PFSK-1 (cell line): ENCODE results near the gene GABARAPL2.
A peak's percentile ranks its signal among the peaks of the same experiment; 100 is the strongest.

Source experiments
- FOXP2 ChIP-seq: optimal IDR thresholded peaks from 2 replicates; pipeline ENCODE3; 2011; ENCODE audit warnings: borderline replicate concordance, control low read depth, inconsistent platforms; ENCODE audit not compliant: insufficient read depth; ENCODE audit errors: extremely low read length, extremely low read depth
- POLR2AphosphoS5 ChIP-seq: IDR thresholded peaks from 2 replicates; pipeline ENCODE4 v1.6.1; 2012; ENCODE audit warnings: low read depth, mild to moderate bottlenecking, control low read depth, low read length, moderate library complexity
- REST ChIP-seq, 2 experiments: IDR thresholded peaks; 2 replicates each; pipeline versions ENCODE4 v1.6.1 to v1.8.0; 2011 to 2012; ENCODE audit warnings: low read depth in 2 of 2, low read length in 2 of 2, control low read depth in 1 of 2, inconsistent platforms in 1 of 2, mild to moderate bottlenecking in 1 of 2, moderate library complexity in 1 of 2; ENCODE audit not compliant: insufficient read depth in 1 of 2
- SIN3A ChIP-seq: IDR thresholded peaks from 2 replicates; pipeline ENCODE4 v1.6.1; 2012; ENCODE audit warnings: mild to moderate bottlenecking, low read length, moderate library complexity, borderline replicate concordance; ENCODE audit not compliant: insufficient read depth
- TAF1 ChIP-seq: IDR thresholded peaks from 2 replicates; pipeline ENCODE4 v1.6.1; 2012; ENCODE audit warnings: low read length, control low read depth, borderline replicate concordance; ENCODE audit not compliant: insufficient read depth

The GABARAPL2 gene

DNA sequence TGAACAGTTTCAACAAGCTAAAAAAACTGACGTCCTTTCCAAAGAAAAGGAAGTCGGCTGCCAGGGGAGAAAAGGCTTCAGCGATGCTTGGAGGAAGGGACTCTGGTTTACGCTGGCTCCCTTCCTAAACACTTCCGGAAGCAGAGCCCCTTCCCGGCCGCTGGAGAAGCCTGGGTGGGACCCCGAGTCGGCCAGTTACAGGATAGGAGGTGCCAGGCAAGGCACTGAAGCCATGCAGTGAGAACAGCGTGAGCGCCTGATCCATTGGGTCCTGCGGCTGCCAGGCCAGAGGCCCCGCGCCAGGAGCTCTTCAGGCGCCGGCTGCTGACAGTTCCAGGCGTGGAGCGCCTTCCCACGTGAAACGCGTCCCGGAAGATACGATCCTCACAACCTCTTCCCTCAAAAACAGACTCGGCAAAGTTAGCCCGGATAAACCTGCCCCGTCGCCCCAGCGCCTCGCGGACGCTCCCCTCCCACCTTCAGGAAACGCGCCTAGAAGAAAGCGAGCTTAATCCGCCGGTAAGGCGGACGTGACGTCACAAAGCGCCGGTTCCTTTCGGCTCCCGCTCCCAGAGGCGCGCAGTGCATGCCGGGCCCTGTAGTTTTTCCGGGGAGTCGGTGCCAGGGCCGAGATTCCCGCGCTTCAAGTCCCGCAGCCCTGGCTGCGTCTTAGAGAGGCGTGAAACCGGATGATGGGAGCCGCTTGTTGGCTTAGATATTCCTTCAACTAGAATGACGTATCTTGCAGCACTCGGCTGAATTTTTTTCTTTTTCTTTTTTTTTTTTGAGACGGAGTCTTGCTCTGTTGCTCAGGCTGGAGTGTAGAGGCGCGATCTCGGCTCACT, 56.8 kb downstream of the GABARAPL2 start, which contains the start of gene ADAT1:
Gene ADAT1 (minus strand): TSS at position 521 of the 845 bp plus-strand sequence. CDS start 2,482 bp downstream, outside the sequence.
- TF ChIP-seq REST (IDR thresholded peaks at IDR 0.05; ENCODE audit: insufficient read depth in 1 of 2, low read depth in 2 of 2, low read length in 2 of 2) (no peak), POLR2AphosphoS5 (peak; percentile 94), SIN3A (no peak; the same call in 1 of the 2 replicates), FOXP2 (peak; percentile 44), TAF1 (peak; percentile 73; the same call in 1 of the 2 replicates)

- TF ChIP-seq SIN3A (no peak), TAF1 (no peak), FOXP2 (no peak), POLR2AphosphoS5 (no peak), REST (IDR thresholded peaks at IDR 0.05; ENCODE audit: insufficient read depth in 1 of 2, low read depth in 2 of 2, low read length in 2 of 2) (no peak)
Measured at GRCh38 chr16:75624921-75625334, 58.7 kb downstream of the GABARAPL2 start.

DNA sequence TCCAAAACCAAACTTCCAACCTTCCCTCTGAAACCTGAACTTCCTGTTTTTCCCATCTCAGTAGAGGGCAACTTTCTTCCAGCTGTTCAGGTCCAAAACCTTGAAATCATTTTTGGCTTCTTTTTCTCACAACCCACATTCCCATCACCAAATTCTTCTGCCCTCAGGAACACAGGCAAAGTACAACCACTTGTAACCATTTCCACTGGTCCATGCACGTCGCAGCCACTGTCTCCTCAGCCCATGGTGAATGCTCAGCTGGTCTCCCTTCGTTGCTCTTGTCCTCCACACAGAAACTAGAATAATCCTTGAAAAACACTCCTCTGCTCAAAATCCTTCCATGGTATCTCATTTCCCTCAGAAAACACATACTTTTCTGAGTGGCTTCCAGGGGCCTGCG, 60.6 kb downstream of the GABARAPL2 start:
- TF ChIP-seq POLR2AphosphoS5, result peak; percentile 20; the same call in 1 of the 2 replicates
- TF ChIP-seq FOXP2, result no peak
